H1 (cell line): ENCODE measurements around the gene SOBP. TPM values are rescaled to one million over a fixed set of nuclear protein-coding genes. Genes with fewer than 3 reads are reported as not detected.

Experiments
- CTCF ChIA-PET: fragments of 300-600 bp; sonication (Branson Sonifier 250); formaldehyde crosslinking; loops from one replicate; lab custom pipeline; 2021; ENCODE audit not compliant: partially characterized antibody; lab: Charles Lee
- POLR2A ChIA-PET: fragments of 300-600 bp; sonication (Branson Sonifier 250); formaldehyde crosslinking; loops from one replicate; lab custom pipeline; 2021; ENCODE audit warnings: inconsistent platforms; ENCODE audit not compliant: partially characterized antibody; lab: Charles Lee
- DNase-seq, 2 experiments: peaks; one replicate each; pipeline versions ENCODE4 v3.0.0 to v3.0.0-alpha.2; 2010 to 2022; ENCODE audit warnings: low spot score in 2 of 2, low read depth in 1 of 2, mixed read lengths in 1 of 2
- FAIRE-seq: peaks from 2 replicates; lab custom pipeline; 2011; peaks lifted over from hg19 to GRCh38; lab: Jason Lieb, UNC
- H2AFZ ChIP-seq: 2 replicates; pipeline ENCODE4 v1.8.1; 2012; ENCODE audit warnings: low read length, inconsistent platforms
- H2AK5ac ChIP-seq: 2 replicates; pipeline ENCODE4 v1.6.1; 2013; ENCODE audit warnings: low read depth, low read length
- H2BK120ac ChIP-seq: replicated peaks from 2 replicates; pipeline ENCODE3; 2013; ENCODE audit warnings: low read depth, low read length, inconsistent platforms
- H2BK12ac ChIP-seq: 2 replicates; pipeline ENCODE4 v1.6.1; 2013; ENCODE audit warnings: low read depth, low read length
- H2BK15ac ChIP-seq: 2 replicates; pipeline ENCODE4 v1.6.1; 2013; ENCODE audit warnings: low read length
- H2BK20ac ChIP-seq: 2 replicates; pipeline ENCODE4 v1.6.1; 2013; ENCODE audit warnings: low read length
- H2BK5ac ChIP-seq: 2 replicates; pipeline ENCODE4 v1.6.1; 2013; ENCODE audit warnings: low read depth, low read length
- H3K14ac ChIP-seq: 2 replicates; pipeline ENCODE4 v1.6.1; 2013; ENCODE audit warnings: inconsistent platforms; ENCODE audit not compliant: insufficient read length
- H3K18ac ChIP-seq: 2 replicates; pipeline ENCODE4 v1.6.1; 2013; ENCODE audit warnings: low read length; ENCODE audit errors: extremely low read depth
- H3K23ac ChIP-seq: 2 replicates; pipeline ENCODE4 v1.6.1; 2013; ENCODE audit warnings: inconsistent platforms; ENCODE audit not compliant: insufficient read length
- H3K23me2 ChIP-seq: 2 replicates; pipeline ENCODE4 v1.6.1; 2013; ENCODE audit warnings: low read depth, low read length
- H3K27ac ChIP-seq: 2 replicates; pipeline ENCODE4 v1.6.1; 2011; ENCODE audit warnings: low read depth, low read length, inconsistent platforms
- H3K27me3 ChIP-seq, 4 experiments: replicated peaks in 1 of 4; 1 replicate in 1 of 4; 2 replicates in 3 of 4; pipeline versions ENCODE4 v1.6.1 to v1.8.1; 2011 to 2013; ENCODE audit warnings: low read length in 3 of 4, mild to moderate bottlenecking in 3 of 4, inconsistent platforms in 2 of 4, mixed read lengths in 2 of 4, moderate library complexity in 1 of 4; ENCODE audit not compliant: control insufficient read depth in 3 of 4, insufficient read depth in 3 of 4; ENCODE audit errors: extremely low read depth in 1 of 4
- H3K36me3 ChIP-seq, 4 experiments: 2 replicates each; pipeline versions ENCODE4 v1.6.1 to v1.8.1; 2011 to 2013; ENCODE audit warnings: mild to moderate bottlenecking in 4 of 4, low read length in 3 of 4, moderate library complexity in 2 of 4, control low read depth in 1 of 4, inconsistent platforms in 1 of 4; ENCODE audit not compliant: insufficient read depth in 4 of 4, control insufficient read depth in 2 of 4
- H3K4ac ChIP-seq: replicated peaks from 2 replicates; pipeline ENCODE3; 2013; ENCODE audit warnings: low read length, low read depth, mixed read lengths, inconsistent platforms; ENCODE audit not compliant: insufficient read length
- H3K4me1 ChIP-seq, 4 experiments: replicated peaks in 1 of 4; 1 replicate in 1 of 4; 2 replicates in 3 of 4; pipeline versions ENCODE4 v1.6.1 to v1.8.1; 2011 to 2013; ENCODE audit warnings: low read length in 3 of 4, inconsistent platforms in 2 of 4, mixed read lengths in 1 of 4; ENCODE audit not compliant: insufficient read depth in 4 of 4, control insufficient read depth in 3 of 4
- H3K4me2 ChIP-seq, 2 experiments: 2 replicates each; pipeline versions ENCODE4 v1.6.1 to v1.8.1; 2011 to 2013; ENCODE audit warnings: low read depth in 2 of 2, low read length in 2 of 2, control low read depth in 1 of 2, inconsistent platforms in 1 of 2, mild to moderate bottlenecking in 1 of 2; ENCODE audit not compliant: insufficient read depth in 1 of 2
- H3K4me3 ChIP-seq, 4 experiments: fragments of 200-600, 300-600 bp in 1 of 4; sonication (generic), shearing (Covaris generic), sonication (Bioruptor Twin) in 1 of 4; 2 replicates each; pipeline versions ENCODE4 v1.5.1 to v1.8.1; 2011 to 2016; ENCODE audit warnings: low read length in 4 of 4, low read depth in 3 of 4, control low read depth in 2 of 4, inconsistent platforms in 2 of 4, mild to moderate bottlenecking in 2 of 4, mixed read lengths in 1 of 4, moderate library complexity in 1 of 4; ENCODE audit not compliant: insufficient read depth in 2 of 4; ENCODE audit errors: extremely low read depth in 1 of 4
- H3K56ac ChIP-seq: replicated peaks from 2 replicates; pipeline ENCODE3; 2013; ENCODE audit warnings: low read depth, mild to moderate bottlenecking, mixed read lengths, low read length, inconsistent platforms; ENCODE audit not compliant: insufficient read length
- H3K79me1 ChIP-seq: 2 replicates; pipeline ENCODE4 v1.6.1; 2013; ENCODE audit warnings: low read depth, low read length, control low read depth
- H3K79me2 ChIP-seq, 2 experiments: 2 replicates each; pipeline versions ENCODE4 v1.6.1 to v1.8.1; 2012 to 2013; ENCODE audit warnings: low read length in 2 of 2, mild to moderate bottlenecking in 2 of 2, inconsistent platforms in 1 of 2; ENCODE audit not compliant: insufficient read depth in 2 of 2, control insufficient read depth in 1 of 2
- H3K9ac ChIP-seq, 4 experiments: replicated peaks in 1 of 4; 1 replicate in 1 of 4; 2 replicates in 3 of 4; pipeline versions ENCODE4 v1.6.1 to v1.8.1; 2011 to 2013; ENCODE audit warnings: low read depth in 3 of 4, low read length in 3 of 4, control low read depth in 2 of 4, mild to moderate bottlenecking in 2 of 4, moderate library complexity in 2 of 4, inconsistent platforms in 1 of 4; ENCODE audit errors: extremely low read depth in 1 of 4
- H3K9me3 ChIP-seq, 2 experiments: 2 replicates each; pipeline versions ENCODE4 v1.6.1 to v1.8.1; 2012 to 2013; ENCODE audit warnings: mild to moderate bottlenecking in 2 of 2, moderate library complexity in 2 of 2, control low read depth in 1 of 2, inconsistent platforms in 1 of 2, low read depth in 1 of 2, low read length in 1 of 2, mixed read lengths in 1 of 2; ENCODE audit not compliant: insufficient read depth in 2 of 2
- H4K20me1 ChIP-seq, 2 experiments: replicated peaks in 1 of 2; 2 replicates each; pipeline versions ENCODE3 to v1.8.1; 2011 to 2013; ENCODE audit warnings: inconsistent platforms in 2 of 2, low read length in 2 of 2, mild to moderate bottlenecking in 1 of 2; ENCODE audit not compliant: insufficient read depth in 2 of 2, control insufficient read depth in 1 of 2
- H4K5ac ChIP-seq: 2 replicates; pipeline ENCODE4 v1.6.1; 2013; ENCODE audit warnings: low read length, low read depth, mixed read lengths, inconsistent platforms; ENCODE audit not compliant: insufficient read length
- H4K8ac ChIP-seq: 2 replicates; pipeline ENCODE4 v1.8.0; 2013; ENCODE audit warnings: mild to moderate bottlenecking, moderate library complexity, low read length, inconsistent platforms; ENCODE audit not compliant: insufficient read depth; ENCODE audit errors: extremely low read depth
- H4K91ac ChIP-seq: replicated peaks from 2 replicates; pipeline ENCODE3; 2013; ENCODE audit warnings: low read length, mixed read lengths, inconsistent platforms; ENCODE audit not compliant: insufficient read length
- ASH2L ChIP-seq: fragments of 200-600, 300-600 bp; sonication (generic); IDR thresholded peaks from one replicate; pipeline ENCODE4 v1.7.1; 2017; ENCODE audit warnings: low read length
- CEBPB ChIP-seq: IDR thresholded peaks from 2 replicates; pipeline ENCODE4 v1.6.1; 2012; ENCODE audit warnings: low read depth, low read length
- EP300 ChIP-seq, 2 experiments: IDR thresholded peaks; 1 replicate in 1 of 2; 2 replicates in 1 of 2; pipeline ENCODE4 v1.6.1; 2011 to 2012; ENCODE audit warnings: low read depth in 2 of 2, low read length in 2 of 2, mild to moderate bottlenecking in 2 of 2, borderline replicate concordance in 1 of 2, inconsistent platforms in 1 of 2, moderate library complexity in 1 of 2
- EZH2 ChIP-seq: fragments of 200-600 bp; sonication (generic); IDR thresholded peaks from 2 replicates; pipeline ENCODE4 v1.7.1; 2012; ENCODE audit warnings: low read depth, mild to moderate bottlenecking, moderate library complexity, low read length, inconsistent platforms; ENCODE audit not compliant: severe bottlenecking
- KDM4A ChIP-seq: IDR thresholded peaks from one replicate; pipeline ENCODE4 v1.7.1; 2012; ENCODE audit warnings: low read depth, mild to moderate bottlenecking, moderate library complexity, low read length, inconsistent platforms; ENCODE audit not compliant: severe bottlenecking
- MAFK ChIP-seq: IDR thresholded peaks from 2 replicates; pipeline ENCODE4 v1.6.1; 2012; ENCODE audit warnings: low read depth, mild to moderate bottlenecking, improper control_type of control experiment, low read length
- RAD21 ChIP-seq, 2 experiments: IDR thresholded peaks in 1 of 2; conservative IDR thresholded peaks in 1 of 2; 2 replicates each; pipeline ENCODE4 v1.6.1; 2011; ENCODE audit warnings: low read depth in 2 of 2, low read length in 2 of 2, improper control_type of control experiment in 1 of 2, inconsistent platforms in 1 of 2, mild to moderate bottlenecking in 1 of 2, moderate library complexity in 1 of 2
- RNF2 ChIP-seq: fragments of 200-900, 300-1000 bp; sonication (generic); IDR thresholded peaks from 2 replicates; pipeline ENCODE4 v1.7.1; 2016; ENCODE audit warnings: borderline replicate concordance, low read depth, mild to moderate bottlenecking, antibody characterized with exemption, low read length; ENCODE audit not compliant: poor library complexity, severe bottlenecking; ENCODE audit errors: missing control alignments
- SIRT6 ChIP-seq: IDR thresholded peaks from one replicate; pipeline ENCODE4 v1.7.1; 2012; ENCODE audit warnings: low read length, inconsistent platforms
- TEAD4 ChIP-seq: IDR thresholded peaks from 2 replicates; pipeline ENCODE4 v1.6.1; 2012; ENCODE audit warnings: low read depth, low read length, inconsistent platforms, mixed read lengths
- WGBS, 2 experiments: shearing (Covaris generic) in 1 of 2; methylation state at CpG; one replicate each; pipeline versions ENCODE4 v1.1.6 to v1.1.7; 2013 to 2015; ENCODE audit warnings: low lambda C conversion rate in 2 of 2, mixed read lengths in 2 of 2, inconsistent platforms in 1 of 2, low coverage in 1 of 2, missing lambda C conversion rate in 1 of 2; ENCODE audit not compliant: insufficient replicate concordance in 2 of 2, insufficient coverage in 1 of 2, insufficient read length in 1 of 2; ENCODE audit errors: extremely low coverage in 1 of 2, missing lambda C conversion rate in 1 of 2; 5-methylcytosine and 5-hydroxymethylcytosine counted together
- polyA plus RNA-seq, 7 experiments: library from polyadenylated mRNA; depleted of rRNA in 3 of 7; stranded (reverse) in 5 of 7; unstranded in 2 of 7; fragments of >200 nt in 5 of 7; fragments of 200-250 nt in 2 of 7; gene quantifications; 1 replicate in 5 of 7; 2 replicates in 1 of 7; 4 replicates in 1 of 7; pipeline versions ENCODE4 v1.2.1 to v1.2.3, GENCODE V29; 2011 to 2013; ENCODE audit warnings: missing spikeins in 2 of 7, mixed read lengths in 2 of 7
- total RNA-seq: library from RNA; stranded (reverse); fragmentation: NEBNext Ultra II Directional; extraction: Animal tissue kit (Norgen Biotek cat#: 25700); gene quantifications from 2 replicates; pipeline ENCODE4 v1.2.1, GENCODE V29; 2021
- TF ChIP-seq, protein P1 (sequence below): IDR thresholded peaks from 2 replicates; pipeline ENCODE4 v1.6.1; 2012; ENCODE audit warnings: inconsistent platforms

Gene SOBP
- total and polyA plus RNA-seq, 2 of the 8 experiments (the other 6 are each of a cell fraction or from before 2014, with no cell fraction given) = 0.45 to 6.2 TPM

DNA sequence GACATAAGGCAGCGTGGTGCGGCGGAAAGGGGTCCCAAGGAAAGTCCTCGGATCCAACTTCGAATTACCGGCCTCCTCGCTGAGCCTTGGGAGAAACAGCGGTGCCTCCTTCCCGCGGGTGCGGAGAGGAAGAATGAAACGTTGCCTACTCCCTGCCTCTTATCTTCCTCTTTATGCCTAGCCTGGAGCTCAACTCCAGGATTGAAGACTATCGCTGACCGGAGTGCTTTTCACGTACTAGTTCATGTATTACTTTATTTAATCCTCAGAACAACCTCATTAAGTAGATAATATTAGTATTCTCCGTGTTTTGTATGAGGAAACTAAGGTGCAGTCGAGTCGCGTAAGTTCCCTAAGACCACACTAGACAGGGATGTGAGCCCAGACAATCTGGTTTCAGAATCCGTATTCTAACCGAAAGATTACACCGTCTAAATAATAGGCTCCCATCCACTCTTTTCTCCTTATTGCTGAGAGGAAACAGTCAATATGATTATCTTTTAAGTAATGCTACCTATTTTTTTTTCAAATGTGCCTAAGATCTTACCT, 29.8 kb upstream of the SOBP start:
- H3K27ac ChIP-seq = no peak overlapping the region
- H3K18ac ChIP-seq = peak overlapping the region; percentile 95
- H3K23ac ChIP-seq = no peak overlapping the region
- peak overlapping the region; percentile 71; the same call in 1 of the 2 replicates for H2BK5ac ChIP-seq
- no peaks in the 10 kb centered on the region for H3K27me3 ChIP-seq
- 32% methylated on average over 22 of the region's 22 CpGs; no CpG with 5 or more reads in 1 of the 2 experiments for WGBS, 2 experiments
- no peaks in the 10 kb centered on the region; the same call in 1 of the 2 replicates for H3K79me1 ChIP-seq
- no peak overlapping the region for H2BK15ac ChIP-seq
- H4K20me1 ChIP-seq = no peaks in the 10 kb centered on the region
- H2BK120ac ChIP-seq = no peak overlapping the region
- H3K14ac ChIP-seq = no peak overlapping the region
- H3K4me2 ChIP-seq = peak overlapping the region; percentile 82 to 92
- H3K4ac ChIP-seq = no peak overlapping the region
- peaks cover 0 to 23% of the 10 kb centered on the region in 2 experiments; a peak in 2 of 4 replicates for H3K79me2 ChIP-seq
- H2AFZ ChIP-seq = peak overlapping the region; percentile 90
- H2BK12ac ChIP-seq = no peak overlapping the region
- H4K8ac ChIP-seq = peak overlapping the region; percentile 58; the same call in 1 of the 2 replicates
- no peaks in the 10 kb centered on the region for H3K9me3 ChIP-seq
- peaks cover 0 to 3% (median 1%) of the 10 kb centered on the region in 4 experiments; a peak in 2 of 7 replicates for H3K4me1 ChIP-seq
- CTCF ChIA-PET = interaction anchor here (0.6 to 2.6 kb wide), 14 partner anchors 8 to 197 kb away, joined by 3 to 15 read pairs (median 5); partner anchors contain the start of gene SOBP
- peak overlapping the region in 3 of 4 experiments; percentile 46 to 59 (median 54); a peak in 6 of 7 replicates for H3K9ac ChIP-seq
- H4K91ac ChIP-seq = no peak overlapping the region
- H3K36me3 ChIP-seq = no peaks in the 10 kb centered on the region
- peaks cover 9% of the 10 kb centered on the region for H3K23me2 ChIP-seq
- H2AK5ac ChIP-seq = no peak overlapping the region
- DNase-seq (no peak), FAIRE-seq (no peak)
- H3K4me3 ChIP-seq = peak overlapping the region; percentile 90 to 100 (median 95)
- POLR2A ChIA-PET = interaction anchor here (0.8 to 3.4 kb wide), 13 partner anchors 8 to 344 kb away, joined by 3 to 26 read pairs (median 3); partner anchors contain the start of genes BEND3 and SOBP
- peak overlapping the region; percentile 55 for H4K5ac ChIP-seq
- H2BK20ac ChIP-seq = no peak overlapping the region
- H3K56ac ChIP-seq = peak overlapping the region; percentile 59
- TF ChIP-seq RAD21 (IDR thresholded peaks at IDR 0.05 in 1 of 2, conservative IDR thresholded peaks at IDR 0.05 in 1 of 2; ENCODE audit: low read depth in 2 of 2, low read length in 2 of 2) (no peak), ASH2L (peak; percentile 3), EZH2 (no peak), RNF2 (no peak), TEAD4 (no peak), EP300 (IDR thresholded peaks at IDR 0.05; ENCODE audit: borderline replicate concordance in 1 of 2, low read depth in 2 of 2, low read length in 2 of 2) (no peak), CEBPB (no peak), KDM4A (peak; percentile 8), MAFK (no peak), SIRT6 (no peak)
- TF ChIP-seq, protein P1, sequence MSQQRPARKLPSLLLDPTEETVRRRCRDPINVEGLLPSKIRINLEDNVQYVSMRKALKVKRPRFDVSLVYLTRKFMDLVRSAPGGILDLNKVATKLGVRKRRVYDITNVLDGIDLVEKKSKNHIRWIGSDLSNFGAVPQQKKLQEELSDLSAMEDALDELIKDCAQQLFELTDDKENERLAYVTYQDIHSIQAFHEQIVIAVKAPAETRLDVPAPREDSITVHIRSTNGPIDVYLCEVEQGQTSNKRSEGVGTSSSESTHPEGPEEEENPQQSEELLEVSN = no peak; the same call in none of the 2 replicates
